GM19455 (cell line): ENCODE data around the gene CROCC2.

Experiments
- ATAC-seq: cut with Tn5 transposase; IDR thresholded peaks from one replicate; pipeline ENCODE4 v1.9.1; 2021; ENCODE audit not compliant: unreplicated experiment

The CROCC2 gene

DNA sequence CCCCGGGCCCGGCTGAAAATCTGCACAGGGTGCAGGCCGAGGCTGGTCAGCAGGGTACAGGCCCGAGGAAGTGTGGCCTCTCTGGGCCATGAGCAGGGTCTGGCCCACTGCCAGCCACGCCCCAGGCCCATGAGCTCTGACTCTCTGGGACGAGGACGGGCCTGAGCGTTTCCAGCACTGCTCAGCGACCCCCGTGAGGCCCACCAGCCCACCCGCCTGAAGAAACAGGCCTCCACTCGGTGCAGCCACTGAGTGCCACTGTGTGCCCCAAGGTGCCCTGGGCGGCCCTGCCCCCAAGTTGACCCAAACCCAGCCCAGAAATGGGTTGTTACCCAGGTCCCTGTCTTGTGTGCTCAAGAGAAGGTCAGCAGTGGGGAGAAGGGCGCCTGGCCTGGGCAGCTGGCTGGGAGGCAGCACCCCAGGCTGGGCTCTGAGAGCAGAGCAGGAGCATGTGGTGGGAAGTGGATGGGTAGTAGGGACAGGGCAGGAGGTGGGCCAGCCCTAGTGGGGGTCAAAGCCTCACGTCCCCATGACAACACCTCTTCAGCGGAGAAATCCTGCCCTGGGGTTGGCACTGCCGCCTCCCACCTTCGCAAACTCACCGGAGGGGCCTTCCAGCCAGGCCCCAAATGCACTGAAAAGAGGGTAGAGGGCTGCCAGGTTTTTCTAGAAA lies 90.2 kb downstream of the CROCC2 start:
- ATAC-seq = no peak

- no peak for ATAC-seq
Observed at GRCh38 chr2:240996834-240997140, 90.7 kb downstream of the CROCC2 start.

DNA sequence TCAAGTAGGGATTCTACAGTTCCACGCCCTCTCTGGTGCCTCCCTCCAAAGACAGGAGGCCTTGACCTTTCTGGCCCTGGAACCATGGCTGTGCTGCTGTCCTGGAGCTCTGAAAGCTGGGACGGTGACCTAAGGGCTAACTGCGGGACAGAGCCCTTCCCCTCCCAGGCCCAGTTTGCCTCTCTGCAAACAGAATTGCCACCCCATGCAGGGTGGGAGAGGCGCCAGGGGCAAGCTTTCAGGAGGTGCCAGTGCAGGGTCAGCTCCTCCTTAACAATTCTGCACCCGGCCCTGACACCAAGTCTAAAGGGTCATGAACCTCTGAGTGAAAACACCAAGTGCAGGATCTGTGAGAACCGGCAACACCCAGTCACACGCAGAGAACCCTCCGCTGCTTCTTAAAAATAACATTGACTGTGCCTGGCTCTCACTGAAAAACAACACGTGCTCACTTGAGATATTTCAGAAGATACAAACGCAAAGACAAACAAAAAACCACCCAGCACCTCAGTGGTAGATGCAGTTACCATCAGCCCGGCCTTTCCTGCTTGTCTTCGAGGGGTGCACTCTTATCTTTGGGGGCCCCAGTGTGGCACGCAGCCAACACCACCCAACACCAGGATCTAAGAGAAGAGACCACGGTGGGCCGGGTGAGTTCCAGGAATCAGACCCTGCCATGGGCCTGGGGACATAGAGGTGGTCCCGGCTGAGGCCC lies 91.2 kb downstream of the CROCC2 start:
- ATAC-seq = no peak

DNA sequence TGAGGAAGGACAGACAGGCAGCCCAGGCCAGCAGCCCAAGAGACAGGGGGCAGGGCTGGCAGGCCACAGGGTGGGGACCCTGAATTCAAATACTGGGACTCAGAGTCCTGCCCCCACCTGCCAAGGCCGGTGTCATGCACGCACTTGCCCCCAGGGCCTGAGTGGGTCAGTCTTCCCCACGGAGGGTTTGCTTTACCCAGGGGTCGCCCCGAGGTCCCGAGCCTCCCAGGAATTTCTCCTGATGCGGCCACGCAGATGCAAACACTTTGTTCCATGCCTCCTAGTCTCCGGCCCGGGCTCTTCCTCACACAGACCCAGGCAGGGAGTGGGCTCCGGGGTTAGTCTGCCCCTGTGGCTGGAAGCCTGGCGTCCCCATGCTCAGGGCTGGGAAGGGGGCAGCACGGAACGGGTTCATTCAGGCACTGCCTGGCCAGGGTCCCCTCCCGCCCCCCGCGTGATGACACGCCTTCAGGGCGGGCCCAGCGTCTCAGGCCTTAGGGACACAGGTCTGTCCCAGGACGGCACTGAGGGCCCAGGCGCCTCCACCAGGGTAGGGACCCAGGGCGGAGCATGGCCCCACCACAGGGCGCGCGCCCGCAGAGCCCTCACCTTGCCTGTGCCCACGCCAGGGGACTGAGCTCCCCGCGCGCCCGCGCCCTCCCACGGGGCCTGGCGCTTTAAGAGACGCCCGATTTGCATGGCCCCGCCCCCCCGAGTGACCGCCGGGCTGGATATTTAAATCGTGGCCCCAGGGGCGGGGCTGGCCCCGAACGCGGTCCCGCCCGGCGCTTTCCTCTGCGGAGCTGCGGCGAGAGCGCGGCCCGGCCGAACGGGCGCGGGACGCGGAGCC lies 91.9 kb downstream of the CROCC2 start, which contains the start of gene SNED1:
SNED1 (plus strand) TSS at position 763 of the 850 bp plus-strand sequence. CDS start 220 bp downstream, outside the sequence.
- peak; percentile 57 for ATAC-seq

DNA sequence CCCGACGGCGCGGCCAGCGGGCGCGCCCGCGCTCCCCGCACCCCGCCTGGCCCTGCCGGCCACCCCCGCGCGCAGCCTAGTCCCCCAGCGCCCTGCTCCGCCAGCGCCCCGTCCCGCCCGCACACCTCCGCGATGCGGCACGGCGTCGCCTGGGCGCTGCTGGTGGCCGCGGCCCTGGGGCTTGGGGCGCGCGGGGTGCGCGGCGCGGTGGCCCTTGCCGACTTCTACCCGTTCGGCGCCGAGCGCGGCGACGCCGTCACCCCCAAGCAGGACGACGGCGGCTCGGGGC lies 92.5 kb downstream of the CROCC2 start:
- ATAC-seq = peak; percentile 30

DNA sequence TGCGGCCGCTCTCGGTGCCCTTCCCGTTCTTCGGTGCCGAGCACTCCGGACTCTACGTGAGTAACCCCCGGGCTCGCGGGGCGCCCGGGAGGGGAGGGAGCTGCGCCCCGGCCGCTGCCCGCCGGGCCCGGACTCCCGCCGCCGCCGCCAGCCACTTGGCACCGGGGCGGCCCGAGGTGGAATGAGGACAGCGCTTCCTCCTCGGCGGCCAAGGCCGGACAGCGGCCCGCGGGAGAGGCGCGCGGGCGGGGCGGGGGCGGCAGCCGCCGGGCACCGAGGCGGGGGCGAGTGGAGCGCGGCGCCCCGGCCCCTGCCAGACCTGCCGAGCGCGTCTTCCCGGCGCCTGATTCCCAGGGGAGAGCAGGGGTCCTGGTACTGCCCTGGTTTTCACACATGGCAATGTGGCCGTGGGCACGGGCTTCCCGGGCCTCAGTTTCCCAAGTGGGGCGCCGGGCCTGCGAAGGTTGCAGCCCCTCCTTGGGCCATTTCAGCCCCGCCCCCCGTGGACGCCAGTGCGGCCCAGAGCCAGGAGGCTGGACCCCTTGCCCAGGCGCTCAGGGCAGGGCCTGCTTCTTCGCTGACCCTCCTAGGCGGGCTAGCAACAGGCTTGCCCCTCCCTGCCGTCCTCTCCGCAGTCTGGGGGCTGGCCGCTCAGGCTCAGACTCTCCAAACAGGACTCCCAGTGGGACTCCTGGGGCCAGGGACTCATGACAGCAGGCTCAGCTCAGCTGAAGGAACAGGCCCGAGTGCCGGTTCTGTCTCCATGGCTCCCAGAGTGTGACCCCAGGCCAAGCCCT lies 93.1 kb downstream of the CROCC2 start:
- ATAC-seq = no peak

- ATAC-seq = no peak
Observed at GRCh38 chr2:240999873-241000541, 93.9 kb downstream of the CROCC2 start.

DNA sequence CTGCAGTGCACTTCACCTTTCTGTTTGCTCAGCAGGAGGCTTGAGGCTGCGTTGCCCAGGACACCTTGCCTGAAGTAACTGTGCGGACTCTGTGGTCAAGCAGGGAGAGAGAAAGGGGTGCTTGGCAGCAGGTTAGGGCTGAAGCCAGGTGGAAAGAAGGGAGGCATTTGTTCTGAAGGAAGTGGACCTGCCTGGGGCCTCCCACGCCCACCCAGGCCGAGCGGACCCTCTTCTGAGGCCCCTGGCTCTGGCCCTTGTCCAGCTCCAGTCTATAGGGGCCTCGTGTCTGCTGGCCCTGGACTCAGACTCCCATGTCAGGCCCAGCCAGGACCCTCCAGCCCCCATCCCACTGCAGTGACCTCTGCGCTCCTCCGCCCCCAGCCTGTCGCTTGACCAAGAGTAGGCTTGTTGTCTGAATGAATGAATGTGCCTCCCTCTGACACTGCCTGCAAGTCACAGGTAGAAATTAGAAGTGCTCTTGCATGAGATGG lies 94.7 kb downstream of the CROCC2 start:
- ATAC-seq = no peak

DNA sequence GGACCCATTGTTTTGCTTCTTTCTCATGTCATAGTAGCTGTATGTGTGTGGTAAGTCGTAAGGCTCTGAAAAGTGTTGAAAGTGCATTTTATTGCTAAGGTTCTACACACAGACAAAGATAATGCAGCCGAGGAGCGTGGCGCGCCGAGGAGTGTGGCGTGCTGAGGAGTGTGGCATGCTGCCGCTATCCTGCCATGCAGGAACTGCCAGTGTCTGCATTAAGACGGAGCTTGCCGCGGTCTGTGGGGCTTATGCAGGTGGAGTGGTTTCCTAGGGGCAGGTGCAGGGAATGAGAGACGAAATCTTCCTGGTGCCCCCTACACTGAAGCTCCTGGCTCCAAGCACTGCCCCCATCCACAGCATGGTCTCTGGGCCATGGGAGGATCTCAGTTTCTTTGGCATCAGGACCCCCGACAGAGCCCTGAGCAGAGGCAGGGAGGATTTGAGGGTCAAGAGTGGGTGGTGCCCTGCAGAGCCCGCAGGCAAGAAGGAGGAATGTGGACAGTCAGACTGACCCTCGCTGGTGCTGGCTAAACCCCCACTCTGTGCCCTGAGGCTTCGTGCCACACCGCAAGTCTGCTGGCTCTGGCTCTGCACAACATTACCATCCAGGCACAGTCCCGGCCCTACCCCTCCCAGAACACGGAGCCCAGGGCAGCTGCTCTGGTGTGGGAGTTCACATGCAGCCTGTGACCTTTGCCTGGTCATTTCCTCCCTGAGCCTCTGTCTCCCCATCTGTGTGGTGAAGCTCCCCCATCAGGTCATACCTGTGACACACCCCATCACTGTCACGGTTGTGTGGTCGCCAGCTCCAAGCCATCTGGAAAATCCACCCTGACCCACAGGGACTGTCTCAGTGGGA lies 95.5 kb downstream of the CROCC2 start:
- ATAC-seq = no peak

GRCh38 chr2:241002275-241003046 lies 96.3 kb downstream of the CROCC2 start:
- no peak for ATAC-seq

DNA sequence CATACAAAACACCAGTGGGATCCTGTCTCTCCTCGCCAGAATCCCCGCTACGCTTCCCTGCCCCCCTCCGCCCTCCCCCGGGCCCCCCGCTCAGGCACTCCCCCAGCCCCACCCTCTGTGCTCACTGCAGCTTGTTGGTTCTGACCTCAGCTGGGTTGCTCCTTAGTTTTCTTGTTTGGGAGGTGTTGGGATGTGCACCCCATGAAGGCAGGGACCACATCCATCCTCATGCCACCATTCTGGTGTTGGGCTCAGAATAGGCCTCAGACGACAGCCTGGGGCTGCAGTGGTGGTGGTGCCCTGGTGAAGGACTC lies 96.9 kb downstream of the CROCC2 start:
- ATAC-seq = no peak

DNA sequence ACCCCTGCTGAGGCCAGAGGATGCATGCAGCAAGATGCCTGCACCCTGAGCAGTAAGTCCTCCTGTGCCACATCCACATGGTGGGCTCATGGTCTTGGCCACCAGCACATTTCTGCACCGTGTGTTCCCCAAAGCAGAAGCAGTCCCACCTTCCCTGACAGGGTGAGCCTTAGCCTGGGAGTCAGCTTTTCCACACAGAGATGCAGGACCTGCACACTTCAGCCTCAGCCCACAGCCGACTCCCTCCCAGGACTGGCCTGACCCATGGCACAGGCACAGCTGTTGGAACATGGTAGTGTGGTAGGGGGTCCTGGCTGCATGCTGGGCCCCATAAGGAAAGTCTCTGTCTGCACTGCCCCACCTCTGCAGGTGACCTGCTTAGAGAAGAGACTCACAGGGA lies 97.2 kb downstream of the CROCC2 start:
- no peak for ATAC-seq

DNA sequence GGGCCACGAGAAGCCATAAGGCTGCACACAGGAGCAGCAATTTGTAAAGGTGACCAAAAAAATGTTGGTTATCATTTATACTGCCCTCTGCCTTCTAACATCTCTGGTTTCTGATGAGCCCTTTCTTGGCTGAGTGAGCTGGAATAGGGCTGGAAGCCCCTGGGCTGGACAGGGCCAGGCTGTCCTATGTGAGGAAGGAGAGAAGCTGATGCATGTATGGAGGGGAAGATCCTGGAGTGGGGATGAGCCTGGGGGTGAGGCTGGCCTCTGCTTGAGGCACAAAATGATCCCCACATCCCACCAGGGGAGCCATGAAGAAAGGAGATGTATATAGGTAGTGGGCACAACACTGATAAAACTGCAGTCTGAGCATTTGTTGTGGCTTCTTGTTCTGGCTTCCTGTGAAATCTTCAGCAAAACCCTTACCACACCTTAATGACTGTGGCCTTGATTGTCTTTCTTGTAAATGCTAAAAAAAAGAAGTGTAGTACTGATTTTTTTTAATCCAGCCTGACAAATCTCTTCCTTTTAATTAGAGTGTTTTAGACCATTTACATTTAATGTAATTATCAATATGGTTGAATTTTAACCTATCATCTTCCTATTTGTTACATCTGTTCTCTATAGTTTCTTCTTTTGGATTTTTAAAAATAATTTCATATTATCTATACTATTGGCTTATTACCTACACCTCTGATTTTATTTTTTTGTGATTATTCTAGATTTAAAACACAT lies 97.9 kb downstream of the CROCC2 start:
- ATAC-seq = no peak

GRCh38 chr2:241005569-241005968 lies 99.4 kb downstream of the CROCC2 start:
- ATAC-seq = no peak

- no peak for ATAC-seq
Observed at GRCh38 chr2:241006412-241006811, 100.3 kb downstream of the CROCC2 start.

- ATAC-seq = no peak
Observed at GRCh38 chr2:241007111-241007510, 101.0 kb downstream of the CROCC2 start.

DNA sequence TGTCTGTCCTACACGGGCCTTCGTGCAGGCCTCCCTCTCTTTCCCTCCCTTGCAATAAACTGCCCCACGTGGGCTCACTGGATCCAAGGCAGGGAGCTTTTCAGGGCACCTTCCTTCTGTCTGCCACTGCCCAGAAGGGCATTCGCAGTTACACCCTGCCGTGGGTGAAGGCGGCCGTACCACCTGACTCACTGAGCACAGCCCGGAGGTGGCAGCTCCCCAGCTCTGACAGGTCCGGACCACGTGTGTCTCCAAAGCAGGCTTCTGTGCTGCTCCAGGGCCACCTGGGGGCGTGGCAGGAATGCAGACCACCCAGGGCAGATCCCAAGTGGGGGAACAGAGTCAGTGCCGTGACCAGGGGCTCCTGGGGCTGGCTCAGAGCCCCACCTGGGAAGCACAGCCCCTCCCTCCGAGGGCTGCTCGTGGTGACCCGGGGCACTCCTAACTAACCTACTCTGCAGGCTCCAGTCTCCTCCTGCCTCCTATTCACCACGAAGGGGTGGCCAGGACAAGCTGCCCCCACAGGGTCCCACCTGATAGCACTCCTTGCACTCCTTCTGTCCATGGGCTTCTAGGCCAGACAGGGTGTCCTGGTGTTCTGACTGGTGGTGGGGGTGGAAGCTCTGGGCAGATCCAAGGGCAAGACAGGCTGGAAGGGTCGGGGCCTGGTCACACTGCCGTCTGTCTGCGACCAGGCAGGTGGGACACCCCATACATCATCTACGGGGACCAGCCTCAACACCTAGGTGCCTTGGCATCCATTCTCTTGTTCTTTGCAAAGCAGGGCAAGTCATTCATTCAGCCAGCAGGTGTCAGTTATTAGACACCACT lies 102.0 kb downstream of the CROCC2 start:
- no peak for ATAC-seq
